ENCODE data around the gene CYP4V2.

- TF ChIP-seq TAF1 (IDR thresholded peaks at IDR 0.05; ENCODE audit: low read depth) (no peak), TCF12 (IDR thresholded peaks at IDR 0.05; ENCODE audit: low read depth) (no peak), FOXM1 (IDR thresholded peaks at IDR 0.05; ENCODE audit: borderline replicate concordance, low read depth) (no peak), REST (IDR thresholded peaks at IDR 0.05; ENCODE audit: low read depth) (no peak), EP300 (IDR thresholded peaks at IDR 0.05; ENCODE audit: borderline replicate concordance) (no peak), CEBPB (IDR thresholded peaks at IDR 0.05) (no peak), TEAD4 (IDR thresholded peaks at IDR 0.05) (no peak)
- TF ChIP-seq, protein P1, sequence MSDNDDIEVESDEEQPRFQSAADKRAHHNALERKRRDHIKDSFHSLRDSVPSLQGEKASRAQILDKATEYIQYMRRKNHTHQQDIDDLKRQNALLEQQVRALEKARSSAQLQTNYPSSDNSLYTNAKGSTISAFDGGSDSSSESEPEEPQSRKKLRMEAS (IDR thresholded peaks at IDR 0.05): no peak
Measured at GRCh38 chr4:186244835-186245234, 53.5 kb downstream of the CYP4V2 start.

Data from Ishikawa (cell line).